MG63 (cell line): ENCODE results near the gene NUDT8. TPM values are rescaled to one million over a fixed set of nuclear protein-coding genes. Genes with fewer than 3 reads are reported as not detected.
A peak's percentile ranks its signal among the peaks of the same experiment; 100 is the strongest.
"Not testable (repeated sequence)": the region's sequence is repeated elsewhere in the genome, so short reads cannot be mapped to it uniquely, and the experiment has no call there.

Source experiments
- DNase-seq: peaks from one replicate; pipeline ENCODE4 v3.0.0-alpha.2; 2020
- H3K27me3 ChIP-seq: fragments of 250-450 bp; sonication (Bioruptor Pico); 2 replicates; pipeline ENCODE4 v1.5.1; 2020; ENCODE audit warnings: mild to moderate bottlenecking, moderate library complexity
- H3K36me3 ChIP-seq: fragments of 250-450 bp; sonication (Bioruptor Pico); 2 replicates; pipeline ENCODE4 v1.5.1; 2020; ENCODE audit warnings: mild to moderate bottlenecking, moderate library complexity
- H3K4me3 ChIP-seq: fragments of 250-450 bp; sonication (Bioruptor Pico); 2 replicates; pipeline ENCODE4 v1.5.1; 2020; ENCODE audit warnings: mild to moderate bottlenecking, moderate library complexity
- H3K9me3 ChIP-seq: fragments of 250-450 bp; sonication (Bioruptor Pico); 2 replicates; pipeline ENCODE4 v1.5.1; 2020; ENCODE audit warnings: mild to moderate bottlenecking, moderate library complexity
- total RNA-seq: library from RNA; depleted of rRNA; stranded (reverse); fragments of >200 nt; shearing (Covaris generic); gene quantifications from 2 replicates; pipeline ENCODE4 v1.2.3, GENCODE V29; 2014; ENCODE audit warnings: low replicate concordance

The NUDT8 gene
- total RNA-seq, 1 experiment from 2014 or later, result 15.0 TPM

DNA sequence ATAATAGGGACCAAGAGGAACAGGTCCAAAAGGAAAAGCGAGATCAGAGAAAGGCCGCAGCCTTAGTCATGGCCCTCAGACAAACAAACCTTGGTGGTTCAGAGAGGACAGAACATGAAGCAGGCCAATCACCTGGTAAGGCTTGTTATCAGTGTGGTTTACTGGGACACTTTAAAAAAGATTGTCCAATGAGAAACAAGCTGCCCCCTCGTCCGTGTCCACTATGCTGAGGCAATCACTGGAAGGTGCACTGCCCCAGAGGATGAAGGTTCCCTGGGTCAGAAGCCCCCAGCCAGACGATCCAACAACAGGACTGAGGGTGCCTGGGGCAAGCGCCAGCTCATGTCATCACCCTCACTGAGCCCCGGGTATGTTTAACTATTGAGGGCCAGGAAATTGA is 6.8 kb downstream of the NUDT8 start:
- not testable (repeated sequence) for H3K27me3 ChIP-seq, DNase-seq, H3K4me3 ChIP-seq

GRCh38 chr11:67621928-67622327 is 7.8 kb downstream of the NUDT8 start:
- not testable (repeated sequence) for H3K36me3 ChIP-seq, H3K27me3 ChIP-seq, H3K4me3 ChIP-seq, DNase-seq, H3K9me3 ChIP-seq

More for the DNA sequence above, 6.8 kb downstream of the NUDT8 start:
- H3K36me3 ChIP-seq, H3K9me3 ChIP-seq: not testable (repeated sequence)

DNA sequence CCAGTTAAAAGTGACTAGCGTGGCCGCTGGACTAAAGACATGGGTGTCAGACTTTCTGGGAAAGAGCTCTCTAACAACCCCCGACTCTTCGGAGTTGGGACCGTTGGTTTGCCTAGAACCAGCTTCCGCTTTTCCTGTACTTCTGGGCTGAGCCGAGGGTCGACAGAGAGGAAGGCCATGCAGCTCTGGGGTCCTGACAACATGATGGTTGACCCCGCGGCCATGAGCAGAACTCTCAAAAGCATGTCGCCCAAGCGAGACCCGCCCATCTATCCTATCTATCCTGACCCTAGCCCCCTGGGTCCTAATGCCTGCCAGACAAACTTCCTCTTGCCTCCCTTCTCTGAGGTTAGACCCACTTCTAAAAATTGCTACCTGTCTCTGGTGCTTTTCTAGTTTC is 9.1 kb downstream of the NUDT8 start:
- H3K4me3 ChIP-seq, result peak overlapping the region; percentile 48

DNA sequence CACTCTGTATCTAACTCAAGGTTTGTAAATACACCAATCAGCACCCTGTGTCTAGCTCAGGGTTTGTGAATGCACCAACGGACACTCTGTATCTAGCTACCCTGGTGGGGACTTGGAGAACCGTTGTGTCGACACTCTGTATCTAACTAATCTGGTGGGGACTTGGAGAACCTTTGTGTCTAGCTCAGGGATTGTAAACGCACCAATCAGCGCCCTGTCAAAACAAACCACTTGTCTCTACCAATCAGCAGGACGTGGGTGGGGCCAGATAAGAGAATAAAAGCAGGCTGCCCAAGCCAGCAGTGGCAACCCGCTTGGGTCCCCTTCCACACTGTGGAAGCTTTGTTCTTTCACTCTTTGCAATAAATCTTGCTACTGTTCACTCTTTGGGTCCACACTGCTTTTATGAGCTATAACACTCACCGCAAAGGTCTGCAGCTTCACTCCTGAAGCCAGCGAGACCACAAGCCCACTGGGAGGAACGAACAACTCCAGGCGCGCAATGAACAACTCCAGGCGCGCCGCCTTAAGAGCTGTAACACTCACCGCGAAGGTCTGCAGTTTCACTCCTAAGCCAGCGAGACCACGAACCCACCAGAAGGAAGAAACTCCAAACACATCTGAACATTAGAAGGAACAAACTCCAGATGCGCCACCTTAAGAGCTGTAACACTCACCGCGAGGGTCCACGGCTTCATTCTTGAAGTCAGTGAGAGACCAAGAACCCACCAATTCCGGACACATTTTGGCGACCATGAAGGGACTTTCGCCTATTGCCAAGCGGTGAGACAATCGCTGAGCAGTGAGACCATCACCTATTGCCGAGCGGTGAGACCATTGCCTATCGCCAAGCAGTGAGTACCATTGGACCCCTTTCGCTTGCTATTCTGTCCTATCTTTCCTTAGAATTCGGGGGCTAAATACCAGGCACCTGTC is 9.8 kb downstream of the NUDT8 start:
- H3K9me3 ChIP-seq, H3K27me3 ChIP-seq, H3K36me3 ChIP-seq: not testable (repeated sequence)
- H3K4me3 ChIP-seq, result peak overlapping the region; percentile 48
- DNase-seq, result peak; percentile 38

More for the DNA sequence above, 9.1 kb downstream of the NUDT8 start:
- H3K27me3 ChIP-seq, H3K9me3 ChIP-seq, H3K36me3 ChIP-seq: not testable (repeated sequence)
- DNase-seq, result peak; percentile 56

DNA sequence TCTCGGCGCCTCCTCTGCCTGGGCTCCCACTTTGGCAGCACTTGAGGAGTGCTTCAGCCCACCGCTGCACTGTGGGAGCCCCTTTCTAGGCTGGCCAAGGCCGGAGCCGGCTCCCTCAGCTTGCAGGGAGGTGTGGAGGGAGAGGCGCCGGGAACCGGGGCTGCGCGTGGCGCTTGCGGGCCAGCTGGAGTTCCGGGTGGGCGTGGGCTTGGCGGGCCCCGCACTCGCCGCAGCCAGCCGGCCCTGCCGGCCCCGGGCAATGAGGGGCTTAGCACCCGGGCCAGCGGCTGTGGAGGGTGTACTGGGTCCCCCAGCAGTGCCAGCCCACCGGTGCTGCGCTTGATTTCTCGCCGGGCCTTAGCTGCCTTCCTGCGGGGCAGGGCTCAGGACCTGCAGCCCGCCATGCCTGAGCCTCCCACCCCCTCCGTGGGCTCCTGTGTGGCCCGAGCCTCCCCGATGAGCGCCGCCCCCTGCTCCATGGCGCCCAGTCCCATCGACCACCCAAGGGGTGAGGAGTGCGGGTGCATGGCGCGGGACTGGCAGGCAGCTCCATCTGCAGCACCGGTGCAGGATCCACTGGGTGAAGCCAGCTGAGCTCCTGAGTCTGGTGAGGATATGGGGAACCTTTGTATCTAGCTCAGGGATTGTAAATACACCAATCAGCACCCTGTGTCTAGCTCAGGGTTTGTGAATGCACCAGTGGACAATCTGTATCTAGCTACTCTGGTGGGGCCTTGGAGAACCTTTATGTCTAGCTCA is 10.7 kb downstream of the NUDT8 start:
- not testable (repeated sequence) for H3K36me3 ChIP-seq, H3K9me3 ChIP-seq

DNA sequence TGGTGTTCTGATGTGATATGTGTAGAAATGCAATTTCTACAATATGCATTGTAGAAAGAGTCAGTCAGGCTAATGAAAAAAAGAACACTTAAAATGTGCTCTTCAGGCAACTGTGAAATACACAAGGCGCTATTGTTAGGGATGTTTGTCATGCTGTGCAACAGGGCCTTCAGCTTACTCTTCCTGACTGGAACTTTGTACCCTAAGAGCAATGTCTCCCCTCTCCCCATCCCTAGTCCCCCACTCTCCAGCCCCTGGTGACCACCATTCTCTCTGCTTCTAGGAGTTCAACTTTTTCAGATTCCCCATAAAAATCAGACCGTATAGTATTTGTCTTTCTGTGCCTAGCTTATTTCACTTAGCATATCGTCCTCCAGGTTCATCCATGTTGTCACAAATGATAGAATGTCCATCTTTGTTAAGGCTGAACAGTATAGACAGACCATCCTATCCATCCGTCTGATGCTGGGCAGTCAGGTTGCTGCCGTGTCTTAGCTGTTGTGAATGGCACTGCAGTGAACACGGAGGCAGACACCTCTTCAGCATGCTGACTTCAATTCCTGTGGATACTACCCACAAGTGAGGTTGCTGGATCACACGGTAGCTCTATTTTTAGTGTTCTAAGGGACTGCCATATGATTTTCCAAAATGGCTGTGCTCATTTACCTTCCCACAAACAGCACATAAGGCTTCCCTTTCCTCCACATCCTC is 12.3 kb downstream of the NUDT8 start:
- no peak overlapping the region for H3K4me3 ChIP-seq
- peaks cover 2% of the 10 kb centered on the region; the same call in 1 of the 2 replicates for H3K36me3 ChIP-seq
- H3K9me3 ChIP-seq, result no peaks in the 10 kb centered on the region
- no peaks in the 10 kb centered on the region for H3K27me3 ChIP-seq
- DNase-seq, result no peak

More for the DNA sequence above, 10.7 kb downstream of the NUDT8 start:
- not testable (repeated sequence) for DNase-seq, H3K4me3 ChIP-seq, H3K27me3 ChIP-seq

- Histone ChIP-seq H3K4me3 (no peak overlapping the region), H3K9me3 (no peaks in the 10 kb centered on the region), H3K36me3 (peaks cover 2% of the 10 kb centered on the region; the same call in 1 of the 2 replicates), H3K27me3 (no peaks in the 10 kb centered on the region)
- no peak for DNase-seq
Observed at GRCh38 chr11:67616431-67617242, 13.1 kb downstream of the NUDT8 start.

GRCh38 chr11:67615728-67616430 is 13.9 kb downstream of the NUDT8 start:
- peaks cover 2% of the 10 kb centered on the region; the same call in 1 of the 2 replicates for H3K36me3 ChIP-seq
- H3K4me3 ChIP-seq, result no peak overlapping the region
- no peaks in the 10 kb centered on the region for H3K27me3 ChIP-seq
- H3K9me3 ChIP-seq, result no peaks in the 10 kb centered on the region
- no peak for DNase-seq

- peaks cover 3% of the 10 kb centered on the region for H3K36me3 ChIP-seq
- no peak overlapping the region for H3K4me3 ChIP-seq
- H3K27me3 ChIP-seq, result no peaks in the 10 kb centered on the region
- DNase-seq, result peak; percentile 45
- H3K9me3 ChIP-seq, result no peaks in the 10 kb centered on the region
Observed at GRCh38 chr11:67614730-67615714, 14.7 kb downstream of the NUDT8 start.

- H3K4me3 ChIP-seq, result no peak overlapping the region
- DNase-seq, result peak; percentile 36
- H3K27me3 ChIP-seq, result no peaks in the 10 kb centered on the region
- peaks cover 7% of the 10 kb centered on the region for H3K36me3 ChIP-seq
- H3K9me3 ChIP-seq, result no peaks in the 10 kb centered on the region
Observed at GRCh38 chr11:67613960-67614715, 15.6 kb downstream of the NUDT8 start.

GRCh38 chr11:67613313-67613959 is 16.3 kb downstream of the NUDT8 start:
- Histone ChIP-seq H3K4me3 (no peak overlapping the region), H3K27me3 (no peaks in the 10 kb centered on the region), H3K36me3 (peaks cover 14% of the 10 kb centered on the region), H3K9me3 (no peaks in the 10 kb centered on the region)
- DNase-seq, result no peak

GRCh38 chr11:67612751-67613150 is 17.0 kb downstream of the NUDT8 start:
- no peaks in the 10 kb centered on the region for H3K9me3 ChIP-seq
- no peaks in the 10 kb centered on the region for H3K27me3 ChIP-seq
- DNase-seq, result no peak
- H3K36me3 ChIP-seq, result peaks cover 17% of the 10 kb centered on the region
- H3K4me3 ChIP-seq, result no peak overlapping the region

DNA sequence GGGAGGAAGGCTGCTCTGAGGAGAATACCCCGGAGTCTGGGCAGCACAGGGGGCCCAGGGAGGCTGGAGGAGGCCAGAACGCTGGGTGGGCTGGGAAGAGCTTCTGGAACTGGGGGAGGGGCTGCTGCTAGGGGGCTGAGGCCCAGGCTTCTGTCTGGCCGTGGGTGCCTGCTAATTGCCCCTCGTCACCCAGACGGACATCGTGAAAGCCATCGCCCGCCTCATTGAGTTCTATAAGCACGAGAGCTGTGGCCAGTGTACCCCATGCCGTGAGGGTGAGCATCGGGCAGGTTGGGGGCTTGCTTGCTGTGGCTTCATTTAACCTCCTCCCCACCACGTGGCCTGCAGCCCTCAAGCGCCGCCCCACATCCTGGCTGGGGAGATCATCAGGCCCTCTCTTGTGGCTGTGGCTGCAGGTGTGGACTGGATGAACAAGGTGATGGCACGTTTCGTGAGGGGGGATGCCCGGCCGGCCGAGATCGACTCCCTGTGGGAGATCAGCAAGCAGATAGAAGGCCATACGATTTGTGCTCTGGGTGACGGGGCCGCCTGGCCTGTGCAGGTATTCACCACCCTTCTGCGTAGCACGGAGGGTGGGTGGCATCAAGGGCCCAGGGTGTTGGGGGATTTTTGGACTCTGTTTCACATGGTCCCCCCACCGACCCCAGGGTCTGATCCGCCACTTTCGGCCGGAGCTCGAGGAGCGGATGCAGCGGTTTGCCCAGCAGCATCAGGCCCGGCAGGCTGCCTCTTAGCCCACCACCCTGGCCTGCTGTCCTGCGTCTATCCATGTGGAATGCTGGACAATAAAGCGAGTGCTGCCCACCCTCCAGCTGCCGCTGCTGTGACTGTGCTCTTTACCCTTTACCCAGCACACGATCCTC is 17.8 kb downstream of the NUDT8 start:
- H3K36me3 ChIP-seq, result peaks cover 17% of the 10 kb centered on the region
- no peaks in the 10 kb centered on the region for H3K9me3 ChIP-seq
- H3K27me3 ChIP-seq, result no peaks in the 10 kb centered on the region
- DNase-seq, result no peak
- no peak overlapping the region for H3K4me3 ChIP-seq
